HG03521 (cell line): ENCODE data around the gene F3.

Experiments used
- ATAC-seq: cut with Tn5 transposase; IDR thresholded peaks from one replicate; pipeline ENCODE4 v1.9.1; 2021; ENCODE audit warnings: mild to moderate bottlenecking, moderate library complexity; ENCODE audit not compliant: unreplicated experiment

Gene F3

DNA sequence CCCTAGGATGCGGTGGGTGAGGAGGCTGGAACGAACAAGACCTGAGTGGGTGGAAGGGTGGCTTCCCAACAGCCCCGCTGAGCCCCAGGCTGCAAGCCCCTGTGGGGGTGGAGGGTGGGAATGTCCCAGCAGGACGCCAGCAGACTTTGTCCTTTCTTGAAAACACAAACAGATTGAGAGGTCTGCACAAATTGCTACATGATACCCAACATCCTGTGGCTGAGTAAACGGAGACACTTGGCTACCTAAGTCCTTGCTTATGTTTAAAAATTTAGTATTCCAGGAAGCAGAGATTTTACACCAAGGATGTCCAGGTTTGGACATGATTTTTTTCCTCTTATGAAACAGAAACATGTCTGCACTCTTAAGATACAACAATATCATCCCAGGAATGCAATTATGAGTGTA lies 11.8 kb upstream of the F3 start:
- no peak for ATAC-seq

GRCh38 chr1:94552071-94552586 lies 10.6 kb upstream of the F3 start:
- no peak for ATAC-seq

DNA sequence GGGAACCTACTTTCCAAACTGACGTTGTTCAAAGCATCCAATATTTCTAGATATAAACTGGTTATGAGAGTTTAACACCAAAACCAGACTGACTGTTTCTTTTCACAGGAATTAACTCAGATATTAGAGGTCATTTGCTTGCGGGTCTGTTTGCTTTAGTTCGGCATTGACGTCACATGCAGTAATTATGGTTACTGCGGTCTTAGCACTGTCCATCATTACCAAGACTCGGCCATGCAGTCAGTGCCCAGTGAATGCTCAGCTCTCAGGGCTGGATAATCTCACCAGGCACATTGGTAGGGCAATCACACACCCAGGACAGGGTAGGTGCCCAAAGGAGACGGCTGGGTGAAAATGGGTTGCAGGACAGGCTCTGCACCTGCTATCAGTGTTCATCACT lies 9.9 kb upstream of the F3 start:
- no peak for ATAC-seq

- ATAC-seq = no peak
Measured at GRCh38 chr1:94550800-94551241, 9.3 kb upstream of the F3 start.

GRCh38 chr1:94550396-94550795 lies 8.8 kb upstream of the F3 start:
- no peak for ATAC-seq

GRCh38 chr1:94549706-94550105 lies 8.1 kb upstream of the F3 start:
- ATAC-seq = no peak

- ATAC-seq = no peak
Measured at GRCh38 chr1:94544706-94545490, 3.3 kb upstream of the F3 start.

GRCh38 chr1:94543893-94544635 lies 2.5 kb upstream of the F3 start:
- no peak for ATAC-seq

- no peak for ATAC-seq
Measured at GRCh38 chr1:94543001-94543400, 1.4 kb upstream of the F3 start.

GRCh38 chr1:94542088-94542870 lies 720 bp upstream of the F3 start:
- no peak for ATAC-seq

- ATAC-seq = no peak
Measured at GRCh38 chr1:94540440-94541245, 916 bp downstream of the F3 start.

DNA sequence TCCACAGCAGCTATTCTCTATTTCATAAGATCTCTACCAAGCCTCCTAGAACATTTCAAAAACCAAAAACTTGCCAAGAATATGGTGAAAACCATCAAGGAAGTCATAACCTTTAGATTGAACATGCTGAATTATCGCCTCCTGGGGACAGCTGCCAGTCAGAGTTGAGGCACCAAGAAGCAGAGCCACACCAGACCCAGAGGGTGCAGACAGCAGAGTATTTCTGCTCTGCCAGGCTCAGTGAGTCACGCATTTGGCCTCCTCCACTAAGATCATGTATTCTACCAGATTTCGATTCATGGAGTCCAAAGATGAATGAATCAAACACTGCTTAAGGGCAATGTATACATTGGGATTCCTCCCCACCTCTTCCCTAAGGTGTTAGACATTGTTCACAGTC lies 2.1 kb downstream of the F3 start:
- ATAC-seq = no peak

- ATAC-seq = no peak
Measured at GRCh38 chr1:94538243-94538827, 3.2 kb downstream of the F3 start.

DNA sequence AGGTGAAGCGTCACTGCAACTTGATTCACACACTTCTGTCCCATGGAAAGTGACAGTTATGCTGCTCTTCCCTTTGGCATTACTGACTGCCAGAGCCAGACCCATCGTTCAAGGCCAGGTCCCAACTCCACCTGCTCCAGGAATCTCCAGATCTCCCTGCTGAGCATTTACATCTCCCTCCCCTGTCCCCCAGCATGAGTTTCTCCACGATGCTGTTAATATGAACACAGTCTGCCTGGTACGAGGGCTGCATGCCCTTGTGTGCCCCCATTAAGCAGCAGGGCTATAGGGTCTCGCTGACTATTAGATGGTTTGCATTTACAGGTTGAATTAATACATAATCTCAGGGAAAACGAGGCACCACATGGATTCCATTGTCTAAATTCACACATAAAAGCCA lies 4.3 kb downstream of the F3 start:
- ATAC-seq = no peak

DNA sequence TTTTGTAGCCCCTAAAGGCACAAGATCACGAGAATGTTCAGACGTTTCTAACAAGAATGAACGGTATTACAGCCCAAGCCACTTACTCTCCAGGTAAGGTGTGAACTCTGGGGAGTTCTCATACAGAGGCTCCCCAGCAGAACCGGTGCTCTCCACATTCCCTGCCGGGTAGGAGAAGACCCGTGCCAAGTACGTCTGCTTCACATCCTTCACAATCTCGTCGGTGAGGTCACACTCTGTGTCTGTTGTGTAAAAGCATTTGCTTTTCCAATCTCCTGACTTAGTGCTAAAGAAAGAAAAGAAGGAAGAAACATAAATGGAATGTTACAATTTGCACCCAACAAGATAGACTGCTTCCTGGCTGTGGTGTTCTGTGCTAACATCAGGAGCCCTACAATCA lies 5.7 kb downstream of the F3 start:
- no peak for ATAC-seq

DNA sequence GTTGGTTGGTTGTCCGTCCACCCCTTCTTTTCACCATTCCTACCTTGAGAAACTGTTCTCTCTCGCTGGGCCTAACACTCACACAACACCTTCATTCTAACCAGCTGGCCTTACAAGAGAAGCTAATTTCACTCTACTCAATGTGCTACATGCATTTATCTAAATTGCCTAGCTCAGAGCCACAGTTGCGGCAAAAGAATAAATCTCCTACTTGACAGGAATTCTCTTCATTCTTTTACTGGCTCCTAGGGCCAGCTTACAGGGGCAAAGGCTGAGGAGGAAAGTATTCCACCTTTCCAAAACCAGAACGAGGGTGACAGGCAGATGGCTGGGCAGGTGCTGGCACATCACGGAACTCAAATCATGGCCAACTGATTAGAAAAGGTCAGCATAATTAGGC lies 6.5 kb downstream of the F3 start:
- no peak for ATAC-seq

- no peak for ATAC-seq
Measured at GRCh38 chr1:94532077-94532476, 9.5 kb downstream of the F3 start.

- no peak for ATAC-seq
Measured at GRCh38 chr1:94531664-94532063, 9.9 kb downstream of the F3 start.

DNA sequence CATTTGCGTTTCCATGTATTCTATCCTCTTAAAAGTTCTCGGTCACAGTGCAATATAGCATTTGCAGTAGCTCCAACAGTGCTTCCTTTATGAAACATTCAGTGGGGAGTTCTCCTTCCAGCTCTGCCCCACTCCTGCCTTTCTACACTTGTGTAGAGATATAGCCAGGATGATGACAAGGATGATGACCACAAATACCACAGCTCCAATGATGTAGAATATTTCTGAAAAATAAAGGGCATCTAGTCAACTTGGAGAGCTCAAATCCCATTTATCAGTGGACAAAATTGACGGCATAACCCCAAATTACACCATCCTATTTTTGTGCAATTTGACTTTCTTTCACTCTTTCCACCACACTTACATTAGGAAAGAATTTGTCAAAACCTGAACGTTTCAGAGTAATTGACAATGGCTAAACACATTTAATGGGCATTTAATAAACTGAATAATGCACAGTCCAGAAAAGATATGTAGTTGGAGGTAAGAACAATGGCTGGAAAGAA lies 11.1 kb downstream of the F3 start:
- ATAC-seq = no peak

- no peak for ATAC-seq
Measured at GRCh38 chr1:94529416-94529815, 12.1 kb downstream of the F3 start.
